GM08714 (cell line): ENCODE data around the gene UGT1A10.
"Not testable (repeated sequence)": the region's sequence is repeated elsewhere in the genome, so short reads cannot be mapped to it uniquely, and the experiment has no call there.

Experiments used
- H3K4me3 ChIP-seq: fragments of 200-500 bp; sonication (Bioruptor generic); 2 replicates; pipeline ENCODE4 v1.5.1; 2014; ENCODE audit warnings: mild to moderate bottlenecking, low read length, inconsistent platforms
- ZNF274 ChIP-seq: IDR thresholded peaks from 2 replicates; pipeline ENCODE4 v1.6.1; 2012; ENCODE audit warnings: mild to moderate bottlenecking, low read depth, low read length

The UGT1A10 gene

GRCh38 chr2:233638836-233639235, 2.6 kb downstream of the UGT1A10 start:
- no peak for TF ChIP-seq ZNF274

DNA sequence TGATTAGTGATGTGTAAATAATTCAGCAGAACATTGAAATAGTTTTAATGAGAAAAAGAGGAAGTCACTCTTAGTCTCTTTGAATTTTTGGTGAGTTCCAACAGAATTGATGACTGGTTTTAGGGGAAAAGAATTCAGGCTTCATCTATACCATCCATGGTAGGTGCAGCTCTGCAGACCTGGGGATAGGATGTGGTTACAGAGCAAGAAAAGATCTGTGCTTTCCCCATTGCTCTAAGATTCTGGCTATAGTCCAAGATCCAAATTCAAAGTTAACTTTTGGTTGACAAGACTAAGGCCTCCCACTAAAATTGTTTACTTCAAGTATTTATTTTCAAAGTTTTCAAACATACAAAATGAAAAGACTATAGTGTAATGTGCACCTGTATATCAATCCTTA, 3.6 kb downstream of the UGT1A10 start:
- TF ChIP-seq ZNF274 = no peak
- H3K4me3 ChIP-seq = no peak overlapping the region

More at GRCh38 chr2:233638836-233639235, 2.6 kb downstream of the UGT1A10 start:
- H3K4me3 ChIP-seq = no peak overlapping the region

GRCh38 chr2:233643128-233643527, 6.9 kb downstream of the UGT1A10 start:
- TF ChIP-seq ZNF274 = no peak
- H3K4me3 ChIP-seq = no peak overlapping the region

- H3K4me3 ChIP-seq = not testable (repeated sequence)
Observed at GRCh38 chr2:233646033-233646432, 9.8 kb downstream of the UGT1A10 start.

- no peak for TF ChIP-seq ZNF274
- no peak overlapping the region for H3K4me3 ChIP-seq
Observed at GRCh38 chr2:233650981-233651380, 14.7 kb downstream of the UGT1A10 start.

DNA sequence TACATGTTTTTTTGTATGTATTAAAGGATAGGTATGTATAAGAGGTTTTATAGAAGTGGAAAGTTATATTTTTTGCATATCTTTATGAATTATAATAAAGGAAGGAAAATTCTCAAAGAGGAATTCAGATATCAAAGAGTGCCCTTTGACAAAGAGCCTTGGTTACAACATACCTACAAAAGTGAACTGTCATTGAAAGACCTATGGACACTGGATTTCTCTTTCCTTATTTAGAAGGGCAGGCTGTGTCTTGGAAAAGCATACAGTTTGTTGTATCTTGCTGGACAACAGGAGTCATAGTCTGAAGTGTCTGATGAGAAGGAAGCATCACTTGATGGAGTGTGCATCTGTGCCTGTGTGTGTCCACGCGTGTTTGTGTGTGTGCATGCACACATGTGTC, 15.2 kb downstream of the UGT1A10 start:
- no peak for TF ChIP-seq ZNF274
- H3K4me3 ChIP-seq = no peak overlapping the region

GRCh38 chr2:233654501-233654900, 18.3 kb downstream of the UGT1A10 start:
- H3K4me3 ChIP-seq = no peak overlapping the region
- TF ChIP-seq ZNF274 = no peak

GRCh38 chr2:233655043-233655442, 18.8 kb downstream of the UGT1A10 start:
- H3K4me3 ChIP-seq = no peak overlapping the region
- TF ChIP-seq ZNF274 = no peak

GRCh38 chr2:233655943-233656342, 19.7 kb downstream of the UGT1A10 start:
- H3K4me3 ChIP-seq = not testable (repeated sequence)

GRCh38 chr2:233656443-233656842, 20.2 kb downstream of the UGT1A10 start:
- no peak overlapping the region for H3K4me3 ChIP-seq
- no peak for TF ChIP-seq ZNF274

- no peak for TF ChIP-seq ZNF274
- H3K4me3 ChIP-seq = no peak overlapping the region
Observed at GRCh38 chr2:233658610-233659009, 22.4 kb downstream of the UGT1A10 start.

DNA sequence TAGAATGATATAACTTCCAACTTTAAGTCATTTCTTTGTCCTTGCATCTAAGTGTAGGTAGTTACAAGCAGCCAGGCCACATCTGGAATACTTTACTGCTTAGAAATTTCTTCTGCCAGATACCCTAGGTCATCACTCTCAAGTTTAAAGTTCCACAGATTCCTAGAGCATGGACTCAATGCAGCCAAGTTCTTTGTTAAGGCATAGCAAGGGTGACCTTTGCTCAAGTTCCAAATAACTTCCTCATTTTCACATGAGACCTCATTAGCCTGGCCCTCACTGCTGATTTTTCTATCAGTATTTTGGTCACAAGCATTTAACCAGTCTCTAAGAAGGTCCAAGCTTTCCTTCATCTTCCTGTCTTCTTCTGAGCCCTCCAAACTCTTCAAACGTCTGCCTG, 27.7 kb downstream of the UGT1A10 start:
- TF ChIP-seq ZNF274 = no peak

GRCh38 chr2:233668605-233669260, 32.5 kb downstream of the UGT1A10 start:
- no peak overlapping the region for H3K4me3 ChIP-seq
- no peak for TF ChIP-seq ZNF274

More for the DNA sequence above, 27.7 kb downstream of the UGT1A10 start:
- H3K4me3 ChIP-seq = no peak overlapping the region

- no peak for TF ChIP-seq ZNF274
Observed at GRCh38 chr2:233671290-233672161, 35.3 kb downstream of the UGT1A10 start, which contains the start of gene UGT1A9. UGT1A9 (plus strand) TSS chr2:233671898; CDS start chr2:233671935, 37 bp downstream.

GRCh38 chr2:233672886-233673285, 36.6 kb downstream of the UGT1A10 start:
- no peak for TF ChIP-seq ZNF274
- H3K4me3 ChIP-seq = no peak overlapping the region

More at GRCh38 chr2:233671290-233672161, 35.3 kb downstream of the UGT1A10 start, which contains the start of gene UGT1A9:
- no peak within 1 kb of the TSS for H3K4me3 ChIP-seq

DNA sequence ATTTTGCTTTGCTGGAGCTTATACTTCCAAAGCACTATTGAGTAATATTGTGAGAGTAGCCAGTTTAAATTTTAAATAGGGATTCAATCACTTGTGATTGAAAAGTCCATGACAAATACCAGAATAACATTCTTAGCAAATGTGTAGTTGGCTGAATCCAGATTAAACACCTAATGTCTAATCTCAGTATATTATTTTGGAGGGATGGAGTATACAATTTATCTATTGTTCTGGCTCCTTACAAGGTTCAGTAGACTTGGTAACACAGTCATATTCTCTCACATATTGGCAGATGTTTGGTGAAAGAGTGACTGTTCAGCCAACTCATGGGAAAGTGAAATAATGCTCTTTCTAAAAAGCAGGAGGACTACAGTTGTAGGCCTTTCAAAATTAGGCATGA, 37.6 kb downstream of the UGT1A10 start:
- no peak for TF ChIP-seq ZNF274
- H3K4me3 ChIP-seq = no peak overlapping the region
